Large intestine (tissue), 1 donor: ENCODE results near the gene NXPE3. TPM values are rescaled to one million over a fixed set of nuclear protein-coding genes. Genes with fewer than 3 reads are reported as not detected.

ENCODE experiments used
- polyA plus RNA-seq: library from polyadenylated mRNA; unstranded; fragments of 120-200 nt; gene quantifications from one replicate; pipeline ENCODE4 v1.2.1, GENCODE V29; 2013

The NXPE3 gene
- polyA plus RNA-seq, 1 donor: 4.3 TPM

Other genes with a start within 250 kb of the NXPE3 start
- 27.5 TPM for gene TRMT10C, start 217.3 kb upstream of the NXPE3 start, polyA plus RNA-seq
- gene PCNP, start 205.0 kb upstream of the NXPE3 start, polyA plus RNA-seq: 118 TPM
- 19.1 TPM for gene ZBTB11, start 102.1 kb upstream of the NXPE3 start, polyA plus RNA-seq
- gene RPL24, start 92.5 kb upstream of the NXPE3 start, polyA plus RNA-seq: 1,695 TPM
- 5.3 TPM for gene CEP97, start 54.6 kb upstream of the NXPE3 start, polyA plus RNA-seq
- gene NFKBIZ, start 70.3 kb downstream of the NXPE3 start, polyA plus RNA-seq: 299 TPM